ENCODE data around the gene GALNT12. TPM values are rescaled to one million over a fixed set of nuclear protein-coding genes. Genes with fewer than 3 reads are reported as not detected.
A peak's percentile ranks its signal among the peaks of the same experiment; 100 is the strongest.

Gene GALNT12
- total RNA-seq, 1 donor = 10.1 TPM

- Histone ChIP-seq H3K4me1 (ENCODE audit: insufficient read depth, low read length) (peaks cover 10% of the 10 kb centered on the region), H3K27ac (ENCODE audit: low read depth, low read length) (no peak overlapping the region), H3K36me3 (ENCODE audit: insufficient read depth, low read length) (no peaks in the 10 kb centered on the region), H2AFZ (ENCODE audit: low read length) (no peak overlapping the region), H3K9me3 (ENCODE audit: low read depth, low read length) (no peaks in the 10 kb centered on the region), H3K27me3 (ENCODE audit: insufficient read depth, low read length) (no peaks in the 10 kb centered on the region), H3K4me2 (ENCODE audit: insufficient read depth, low read length) (no peak overlapping the region), H3K79me2 (ENCODE audit: insufficient read depth, low read length) (no peaks in the 10 kb centered on the region), H4K20me1 (ENCODE audit: insufficient read depth, low read length) (no peaks in the 10 kb centered on the region), H3K4me3 (ENCODE audit: insufficient read depth, low read length) (no peak overlapping the region)
- no peak for TF ChIP-seq CTCF (IDR thresholded peaks at IDR 0.05; ENCODE audit: extremely low read depth, low read depth, low read length)
- no peak for DNase-seq (ENCODE audit: insufficient read length, low spot score, missing footprints)
Measured at GRCh38 chr9:98815391-98815951, 8.0 kb downstream of the GALNT12 start.

GRCh38 chr9:98818764-98819163, 11.3 kb downstream of the GALNT12 start:
- no peak for TF ChIP-seq CTCF (IDR thresholded peaks at IDR 0.05; ENCODE audit: extremely low read depth, low read depth, low read length)
- Histone ChIP-seq H3K4me1 (ENCODE audit: insufficient read depth, low read length) (no peaks in the 10 kb centered on the region), H3K4me2 (ENCODE audit: insufficient read depth, low read length) (no peak overlapping the region), H3K27ac (ENCODE audit: low read depth, low read length) (no peak overlapping the region), H2AFZ (ENCODE audit: low read length) (no peak overlapping the region), H3K4me3 (ENCODE audit: insufficient read depth, low read length) (no peak overlapping the region), H3K9me3 (ENCODE audit: low read depth, low read length) (no peaks in the 10 kb centered on the region), H3K79me2 (ENCODE audit: insufficient read depth, low read length) (no peaks in the 10 kb centered on the region), H3K36me3 (ENCODE audit: insufficient read depth, low read length) (no peaks in the 10 kb centered on the region), H3K27me3 (ENCODE audit: insufficient read depth, low read length) (no peaks in the 10 kb centered on the region), H4K20me1 (ENCODE audit: insufficient read depth, low read length) (no peaks in the 10 kb centered on the region)
- no peak for DNase-seq (ENCODE audit: insufficient read length, low spot score, missing footprints)

GRCh38 chr9:98819231-98819630, 11.8 kb downstream of the GALNT12 start:
- no peaks in the 10 kb centered on the region for H3K36me3 ChIP-seq (ENCODE audit: insufficient read depth, low read length)
- H3K4me2 ChIP-seq (ENCODE audit: insufficient read depth, low read length) = no peak overlapping the region
- DNase-seq (ENCODE audit: insufficient read length, low spot score, missing footprints) = peak; percentile 37
- H3K4me1 ChIP-seq (ENCODE audit: insufficient read depth, low read length) = no peaks in the 10 kb centered on the region
- H3K9me3 ChIP-seq (ENCODE audit: low read depth, low read length) = no peaks in the 10 kb centered on the region
- no peak for TF ChIP-seq CTCF (IDR thresholded peaks at IDR 0.05; ENCODE audit: extremely low read depth, low read depth, low read length)
- H3K27ac ChIP-seq (ENCODE audit: low read depth, low read length) = no peak overlapping the region
- H4K20me1 ChIP-seq (ENCODE audit: insufficient read depth, low read length) = no peaks in the 10 kb centered on the region
- H2AFZ ChIP-seq (ENCODE audit: low read length) = no peak overlapping the region
- H3K4me3 ChIP-seq (ENCODE audit: insufficient read depth, low read length) = no peak overlapping the region
- no peaks in the 10 kb centered on the region for H3K79me2 ChIP-seq (ENCODE audit: insufficient read depth, low read length)
- no peaks in the 10 kb centered on the region for H3K27me3 ChIP-seq (ENCODE audit: insufficient read depth, low read length)

- Histone ChIP-seq H4K20me1 (ENCODE audit: insufficient read depth, low read length) (no peaks in the 10 kb centered on the region), H3K79me2 (ENCODE audit: insufficient read depth, low read length) (no peaks in the 10 kb centered on the region), H3K4me1 (ENCODE audit: insufficient read depth, low read length) (no peaks in the 10 kb centered on the region), H3K36me3 (ENCODE audit: insufficient read depth, low read length) (no peaks in the 10 kb centered on the region), H3K27me3 (ENCODE audit: insufficient read depth, low read length) (no peaks in the 10 kb centered on the region), H3K4me3 (ENCODE audit: insufficient read depth, low read length) (no peak overlapping the region), H2AFZ (ENCODE audit: low read length) (no peak overlapping the region), H3K9me3 (ENCODE audit: low read depth, low read length) (no peaks in the 10 kb centered on the region), H3K4me2 (ENCODE audit: insufficient read depth, low read length) (no peak overlapping the region), H3K27ac (ENCODE audit: low read depth, low read length) (no peak overlapping the region)
- no peak for TF ChIP-seq CTCF (IDR thresholded peaks at IDR 0.05; ENCODE audit: extremely low read depth, low read depth, low read length)
- DNase-seq (ENCODE audit: insufficient read length, low spot score, missing footprints) = no peak
Measured at GRCh38 chr9:98821831-98822230, 14.4 kb downstream of the GALNT12 start.

Measured in osteoblast (primary cell).